ENCODE data around the gene IFNB1. TPM values are rescaled to one million over a fixed set of nuclear protein-coding genes. Genes with fewer than 3 reads are reported as not detected.

Gene IFNB1
- total RNA-seq, 1 experiment from 2014 or later, result not detected

DNA sequence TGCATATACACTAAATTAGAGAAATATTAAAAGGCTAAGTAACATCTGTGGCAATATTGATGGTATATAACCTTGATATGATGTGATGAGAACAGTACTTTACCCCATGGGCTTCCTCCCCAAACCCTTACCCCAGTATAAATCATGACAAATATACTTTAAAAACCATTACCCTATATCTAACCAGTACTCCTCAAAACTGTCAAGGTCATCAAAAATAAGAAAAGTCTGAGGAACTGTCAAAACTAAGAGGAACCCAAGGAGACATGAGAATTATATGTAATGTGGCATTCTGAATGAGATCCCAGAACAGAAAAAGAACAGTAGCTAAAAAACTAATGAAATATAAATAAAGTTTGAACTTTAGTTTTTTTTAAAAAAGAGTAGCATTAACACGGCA, 7.3 kb upstream of the IFNB1 start:
- Histone ChIP-seq H3K14ac (ENCODE audit: insufficient read depth, low read length) (no peak overlapping the region), H4K20me1 (ENCODE audit: control insufficient read depth, insufficient read depth, insufficient read length) (no peaks in the 10 kb centered on the region), H3K4me2 (ENCODE audit: insufficient read depth, insufficient read length, low read length) (no peak overlapping the region), H3K23ac (ENCODE audit: insufficient read length, low read depth, low read length) (no peak overlapping the region), H3K27ac (ENCODE audit: insufficient read length, low read depth, low read length) (no peak overlapping the region), H3K23me2 (ENCODE audit: insufficient read length, low read depth, low read length, poor library complexity, severe bottlenecking) (no peaks in the 10 kb centered on the region), H3K79me1 (ENCODE audit: insufficient read depth, low read depth, low read length, poor library complexity, severe bottlenecking) (no peaks in the 10 kb centered on the region), H2BK120ac (ENCODE audit: low read depth, low read length, poor library complexity, severe bottlenecking) (no peak overlapping the region), H3T11ph (ENCODE audit: low read length) (no peak overlapping the region), H4K5ac (ENCODE audit: insufficient read length, low read depth, low read length) (no peak overlapping the region), H2BK20ac (ENCODE audit: low read depth, low read length, poor library complexity, severe bottlenecking) (no peak overlapping the region), H3K9ac (ENCODE audit: extremely low read depth, insufficient read length, low read length) (no peak overlapping the region), H4K91ac (ENCODE audit: insufficient read length, low read depth, low read length) (no peak overlapping the region), H2BK15ac (ENCODE audit: low read depth, low read length) (no peak overlapping the region), H2BK12ac (ENCODE audit: insufficient read length, low read depth, low read length) (no peak overlapping the region), H3K56ac (ENCODE audit: insufficient read length, low read depth, low read length) (no peak overlapping the region), H3K18ac (ENCODE audit: insufficient read length, low read depth, low read length) (no peak overlapping the region), H2AFZ (ENCODE audit: low read length) (no peak overlapping the region), H4K8ac (replicated peaks; ENCODE audit: insufficient read length, low read depth, low read length) (no peak overlapping the region), H3K79me2 (ENCODE audit: insufficient read depth, low read length) (no peaks in the 10 kb centered on the region), H2AK5ac (ENCODE audit: insufficient read length, low read length) (no peak overlapping the region), H3K27me3 (ENCODE audit: insufficient read depth, low read length) (no peaks in the 10 kb centered on the region), H3K4ac (ENCODE audit: low read depth, low read length) (no peak overlapping the region), H3K4me1 (ENCODE audit: insufficient read depth, low read length) (no peaks in the 10 kb centered on the region), H3K9me3 (ENCODE audit: control insufficient read depth, low read depth, low read length) (no peaks in the 10 kb centered on the region), H2BK5ac (ENCODE audit: insufficient read length, low read length) (no peak overlapping the region)
- Mint-ChIP-seq H3K9me3 (peaks cover 5 to 6% of the 10 kb centered on the region in 2 experiments; a peak in 3 of 5 replicates), H3K27ac (no peak overlapping the region), H3K4me1 (no peaks in the 10 kb centered on the region), H3K36me3 (ENCODE audit: insufficient read depth in 1 of 3, low read depth in 3 of 3) (0 out of 7 replicates have a peak, but pooled peaks cover 0 to 4% (median 0%) of the 10 kb centered on the region in 3 experiments), H3K27me3 (ENCODE audit: low read depth) (no peaks in the 10 kb centered on the region), H3K4me3 (no peak overlapping the region)
- TF ChIP-seq, protein P1, sequence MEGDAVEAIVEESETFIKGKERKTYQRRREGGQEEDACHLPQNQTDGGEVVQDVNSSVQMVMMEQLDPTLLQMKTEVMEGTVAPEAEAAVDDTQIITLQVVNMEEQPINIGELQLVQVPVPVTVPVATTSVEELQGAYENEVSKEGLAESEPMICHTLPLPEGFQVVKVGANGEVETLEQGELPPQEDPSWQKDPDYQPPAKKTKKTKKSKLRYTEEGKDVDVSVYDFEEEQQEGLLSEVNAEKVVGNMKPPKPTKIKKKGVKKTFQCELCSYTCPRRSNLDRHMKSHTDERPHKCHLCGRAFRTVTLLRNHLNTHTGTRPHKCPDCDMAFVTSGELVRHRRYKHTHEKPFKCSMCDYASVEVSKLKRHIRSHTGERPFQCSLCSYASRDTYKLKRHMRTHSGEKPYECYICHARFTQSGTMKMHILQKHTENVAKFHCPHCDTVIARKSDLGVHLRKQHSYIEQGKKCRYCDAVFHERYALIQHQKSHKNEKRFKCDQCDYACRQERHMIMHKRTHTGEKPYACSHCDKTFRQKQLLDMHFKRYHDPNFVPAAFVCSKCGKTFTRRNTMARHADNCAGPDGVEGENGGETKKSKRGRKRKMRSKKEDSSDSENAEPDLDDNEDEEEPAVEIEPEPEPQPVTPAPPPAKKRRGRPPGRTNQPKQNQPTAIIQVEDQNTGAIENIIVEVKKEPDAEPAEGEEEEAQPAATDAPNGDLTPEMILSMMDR (conservative IDR thresholded peaks at IDR 0.05), result no peak
- no peak for DNase-seq
- WGBS (ENCODE audit: extremely low coverage, insufficient read length, low lambda C conversion rate), result no CpG with 5 or more reads among the region's 1 CpG

Measured in H9 (cell line).